NT2/D1 (cell line): ENCODE measurements around the gene APC.

Experiments
- YY1 ChIP-seq: IDR thresholded peaks from 2 replicates; pipeline ENCODE4 v1.6.1; 2011; ENCODE audit not compliant: insufficient read length, insufficient read depth
- ZNF274 ChIP-seq: IDR thresholded peaks from 2 replicates; pipeline ENCODE4 v1.6.1; 2011; ENCODE audit warnings: mild to moderate bottlenecking, low read depth, low read length

DNA sequence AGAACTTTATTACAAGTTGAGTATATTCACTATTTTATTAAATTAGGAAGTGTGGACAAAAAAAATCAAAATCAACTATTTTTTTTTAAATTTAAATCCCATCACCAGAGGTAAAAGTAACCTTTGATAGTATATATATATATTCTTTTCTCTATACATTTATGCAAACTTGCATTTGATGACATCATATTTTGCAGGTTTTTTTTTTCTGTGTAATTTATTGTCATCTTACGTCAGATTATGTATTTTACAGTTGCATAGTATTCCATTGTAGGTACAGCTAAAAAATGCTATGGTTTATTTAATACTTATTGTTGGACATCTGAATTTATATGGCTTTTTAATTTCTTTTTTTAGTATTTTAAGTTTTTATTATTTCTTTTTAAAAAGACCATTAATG is 25.5 kb downstream of the APC start:
- TF ChIP-seq ZNF274 (no peak), YY1 (no peak)
